GM21619 (cell line): ENCODE data around the gene LHPP.
"Not testable (repeated sequence)": the region's sequence is repeated elsewhere in the genome, so short reads cannot be mapped to it uniquely, and the experiment has no call there.

Experiments used
- ATAC-seq: cut with Tn5 transposase; IDR thresholded peaks from one replicate; pipeline ENCODE4 v1.9.1; 2021; ENCODE audit not compliant: unreplicated experiment

Gene LHPP

GRCh38 chr10:124569623-124570470 is 108.2 kb downstream of the LHPP start:
- no peak for ATAC-seq

DNA sequence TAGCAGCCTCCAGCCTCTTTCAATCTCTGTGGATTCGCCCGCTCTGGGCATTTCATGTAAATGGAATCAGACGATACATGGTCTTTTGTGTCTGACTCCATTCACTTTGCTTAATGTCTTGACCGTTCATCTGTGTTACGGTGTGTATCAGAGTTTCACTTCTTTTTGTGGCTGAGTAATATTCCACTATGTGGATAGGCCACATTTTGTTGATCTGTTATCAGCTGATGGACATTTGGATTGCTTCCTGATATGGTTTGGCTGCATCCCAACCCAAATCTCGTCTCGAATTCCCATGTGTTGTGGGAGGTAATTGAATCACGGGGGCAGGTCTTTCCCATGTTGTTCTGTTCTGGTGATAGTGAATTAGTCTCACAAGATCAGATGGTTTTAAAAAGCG is 109.0 kb downstream of the LHPP start:
- no peak for ATAC-seq

DNA sequence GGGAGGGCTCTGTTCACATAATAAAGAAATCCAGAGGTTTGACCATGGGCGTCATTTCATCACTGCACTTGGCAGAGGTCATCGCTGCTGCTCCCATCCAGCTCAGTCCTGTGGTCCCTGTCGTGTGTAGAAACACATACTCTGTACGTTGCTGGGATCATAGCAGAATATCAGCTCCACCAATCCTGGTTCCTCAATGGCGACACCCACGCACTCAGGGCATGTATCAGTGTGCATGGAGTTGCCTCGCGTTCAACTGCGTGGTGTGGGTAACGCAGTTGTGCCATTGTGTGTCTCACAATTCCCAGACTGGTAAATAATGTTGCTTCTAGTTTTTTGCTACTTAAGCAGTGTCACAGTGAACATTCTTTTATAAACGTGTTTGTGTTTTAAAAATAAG is 111.1 kb downstream of the LHPP start:
- ATAC-seq: no peak

- ATAC-seq: no peak
Measured at GRCh38 chr10:124573726-124574455, 112.3 kb downstream of the LHPP start.

DNA sequence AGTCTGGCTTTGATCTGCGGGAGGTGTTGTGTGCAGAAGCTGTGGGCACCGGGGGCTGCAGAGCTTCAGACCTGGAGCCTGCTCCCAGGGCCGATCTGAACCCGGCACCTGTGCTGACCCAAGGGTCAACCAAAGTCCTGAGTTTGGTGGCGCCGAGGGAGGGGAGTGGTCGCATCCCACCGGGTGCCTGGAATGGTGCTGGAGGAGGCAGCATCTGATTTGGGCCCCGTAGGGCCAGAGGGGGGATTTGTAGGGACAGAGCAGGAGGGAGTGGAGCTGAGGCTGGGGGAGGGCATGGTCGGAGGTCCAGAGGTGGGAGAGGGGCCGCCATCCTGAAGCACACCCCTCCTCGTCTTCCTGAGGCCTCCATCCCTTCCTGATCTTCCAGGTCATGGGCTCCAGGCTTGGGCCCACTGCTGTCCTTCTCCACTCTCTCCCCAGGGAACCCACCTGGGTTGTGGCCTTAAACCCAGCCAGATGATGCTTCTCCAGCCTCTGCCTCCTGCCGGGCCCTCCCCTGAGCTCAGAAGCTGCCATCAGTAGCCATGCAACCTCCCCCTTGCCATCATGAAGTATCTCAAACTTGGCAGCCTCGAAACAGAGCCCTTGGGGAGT is 112.9 kb downstream of the LHPP start:
- ATAC-seq: no peak

DNA sequence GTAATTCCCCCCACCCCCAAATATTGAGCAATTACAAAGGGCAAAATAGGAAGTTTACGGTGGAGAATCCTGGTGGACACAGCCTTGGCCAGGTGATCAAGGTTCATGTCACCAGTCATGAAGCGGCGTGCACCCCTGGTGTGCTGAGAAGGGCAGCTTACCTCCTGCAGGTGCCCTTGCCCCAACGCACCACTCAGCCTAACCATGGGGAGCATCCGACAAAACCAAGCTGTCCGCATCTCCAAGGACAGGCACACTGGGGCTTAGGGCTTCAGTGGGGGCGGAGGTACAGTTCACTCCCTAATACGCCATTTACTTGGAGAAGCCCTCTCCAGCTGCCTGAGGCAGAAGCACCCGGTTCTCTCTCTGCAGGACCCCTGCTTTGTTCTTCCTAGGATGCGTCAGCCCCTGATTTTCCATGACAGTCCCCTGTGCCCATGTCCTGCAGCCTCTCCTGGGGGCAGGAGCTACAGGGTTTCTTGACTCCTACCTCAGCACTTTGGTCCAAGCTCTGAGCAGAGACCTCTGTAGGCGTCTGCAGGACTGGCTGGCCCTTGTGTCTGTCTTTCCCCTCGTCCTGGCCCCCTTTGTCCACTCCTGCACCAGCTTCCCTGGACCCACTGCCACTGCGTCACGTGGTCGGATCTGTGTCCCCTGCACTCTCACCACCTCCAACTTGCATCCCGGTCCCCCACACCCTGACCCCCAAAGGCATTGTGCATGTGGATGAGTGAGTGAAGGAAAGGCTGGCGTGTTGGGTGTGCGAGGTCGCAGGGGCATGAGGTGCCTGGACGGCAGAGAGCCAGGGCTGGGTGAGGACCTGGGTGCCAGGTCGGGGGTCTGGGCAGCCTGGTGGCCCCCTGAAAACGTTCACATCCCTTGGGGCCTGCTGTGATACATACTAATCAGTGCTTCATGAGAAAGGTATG is 113.7 kb downstream of the LHPP start:
- ATAC-seq: no peak

GRCh38 chr10:124576526-124577420 is 115.2 kb downstream of the LHPP start:
- ATAC-seq: no peak

DNA sequence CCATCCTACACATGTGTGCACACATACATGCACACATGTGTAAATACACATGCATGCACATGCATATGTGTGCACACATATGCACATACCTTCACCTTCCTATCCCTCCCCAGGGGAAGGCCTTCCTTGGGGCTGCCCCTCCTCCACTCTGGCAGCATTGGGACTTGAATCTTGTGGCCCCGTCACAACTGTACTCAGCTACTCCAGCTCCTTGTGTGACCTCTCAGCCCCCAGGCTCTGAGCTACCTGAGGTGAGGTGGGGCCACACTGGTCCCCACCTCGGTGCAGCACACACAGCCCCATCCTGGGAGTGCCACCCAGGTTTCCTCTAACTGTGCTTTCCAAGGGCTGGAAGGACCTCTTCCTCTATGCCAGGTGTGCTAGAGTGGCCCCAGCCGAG is 116.0 kb downstream of the LHPP start:
- ATAC-seq: no peak

DNA sequence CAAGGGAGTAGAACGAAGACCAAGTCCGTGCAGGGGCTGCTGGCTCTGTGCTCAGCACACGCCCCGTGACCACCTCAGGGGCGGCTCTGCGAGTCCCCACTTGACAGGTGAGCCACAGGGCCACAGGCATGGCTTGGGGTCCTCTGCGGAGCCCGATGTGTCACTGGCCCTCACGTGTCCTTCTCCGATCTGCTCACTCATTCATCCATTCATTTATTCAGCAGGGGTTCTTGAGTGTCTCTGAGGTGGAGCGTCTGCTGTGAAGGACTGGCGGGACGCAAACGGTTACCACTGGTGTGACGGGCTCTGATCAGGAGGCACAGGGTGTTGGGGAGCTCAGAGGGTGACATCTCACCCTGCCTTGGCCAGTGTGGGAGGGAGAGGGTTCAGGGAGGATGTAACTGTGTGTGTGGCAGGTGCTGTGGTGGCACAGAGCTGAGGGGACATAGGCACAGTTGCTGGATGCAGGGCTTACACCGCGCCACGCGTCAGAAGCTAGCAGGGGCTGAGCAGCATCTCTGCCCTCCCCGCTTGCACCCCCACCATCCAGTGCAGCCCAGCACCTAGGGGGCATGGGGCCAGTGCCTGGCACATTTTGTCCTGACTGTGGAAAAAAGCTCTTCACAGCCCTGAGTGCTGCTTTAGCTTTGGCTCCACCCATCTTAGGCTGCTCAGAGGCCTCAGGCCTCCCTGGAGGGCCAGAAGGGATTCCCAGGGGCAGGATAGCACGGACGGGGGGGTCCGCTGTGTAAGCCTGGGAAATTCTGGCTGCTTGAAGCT is 116.8 kb downstream of the LHPP start:
- no peak for ATAC-seq

DNA sequence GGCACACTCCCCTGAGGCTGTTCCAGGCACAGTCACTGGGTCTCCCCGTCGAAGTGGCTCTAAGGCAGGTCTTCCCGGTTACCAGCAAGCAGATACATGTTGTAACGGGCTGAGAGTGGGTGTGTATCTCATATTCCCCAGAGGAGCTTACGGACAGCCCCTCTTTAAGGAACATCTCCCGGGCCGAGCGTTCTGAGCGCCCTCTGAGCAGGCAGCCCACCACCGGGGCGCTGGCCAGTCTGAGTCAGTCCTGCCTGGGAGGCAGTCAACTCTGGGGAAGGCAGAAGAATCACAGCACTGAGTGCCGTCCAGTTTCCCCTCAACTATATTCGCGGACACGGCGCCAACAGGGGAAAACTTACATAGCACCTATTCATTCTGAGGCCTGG is 117.4 kb downstream of the LHPP start:
- ATAC-seq: no peak

GRCh38 chr10:124586142-124586541 is 124.5 kb downstream of the LHPP start:
- no peak for ATAC-seq

DNA sequence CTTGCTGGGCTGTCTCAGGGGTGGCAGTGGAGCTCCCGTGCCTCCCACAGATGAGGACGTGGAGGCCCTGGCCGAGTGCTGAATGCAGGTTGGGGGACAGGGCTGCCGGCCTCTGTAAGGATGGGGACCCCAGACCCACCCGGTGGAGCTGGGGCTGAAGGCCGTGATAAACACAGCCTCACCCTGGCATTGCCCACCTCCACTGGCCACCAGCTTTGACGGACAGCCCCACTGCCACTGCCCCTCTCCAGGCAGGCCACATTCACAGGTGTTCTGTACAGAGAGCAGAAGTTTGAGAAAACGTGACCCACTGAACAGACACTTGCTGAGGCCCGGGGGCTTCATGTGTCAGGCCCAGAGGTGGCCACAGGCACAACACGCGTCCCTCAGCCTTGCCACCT is 126.2 kb downstream of the LHPP start:
- no peak for ATAC-seq

GRCh38 chr10:124588341-124588735 is 126.7 kb downstream of the LHPP start:
- not testable (repeated sequence) for ATAC-seq

DNA sequence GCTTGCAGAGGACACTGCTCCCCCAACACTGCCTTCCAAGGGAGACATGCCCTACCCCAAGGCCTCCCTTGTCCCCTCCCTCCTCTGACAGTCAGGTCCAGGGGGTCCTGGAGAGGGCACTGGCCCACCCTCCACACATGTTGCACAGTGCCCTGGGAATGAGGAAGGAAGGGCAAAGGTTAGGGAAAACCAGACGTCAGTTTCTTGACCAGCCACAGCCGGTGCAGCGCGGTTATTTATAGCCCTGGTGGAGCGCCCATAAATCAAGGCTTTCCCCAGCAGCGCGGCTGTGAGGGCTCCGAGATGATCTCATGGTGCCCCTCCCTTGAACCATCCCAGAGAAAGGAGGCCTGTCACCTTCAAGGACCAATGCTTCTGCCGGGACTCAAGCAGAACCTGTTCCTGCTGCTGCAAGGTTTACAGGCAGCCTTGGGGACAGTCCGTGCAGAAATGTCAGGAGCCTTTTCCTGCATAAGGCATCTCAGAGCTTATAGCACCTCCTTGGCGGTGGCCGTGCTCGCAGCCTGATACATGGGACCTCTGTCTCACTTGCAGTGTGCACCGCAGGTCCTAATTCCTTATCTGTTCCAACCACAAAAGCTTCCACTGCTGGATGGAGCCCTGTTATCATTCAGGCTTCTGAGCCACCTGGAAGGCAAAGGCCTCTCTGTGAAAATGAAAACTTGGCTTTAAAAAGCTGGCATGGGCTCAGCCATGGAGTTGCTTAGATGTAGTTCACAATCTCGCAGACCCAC is 127.3 kb downstream of the LHPP start:
- ATAC-seq: no peak

GRCh38 chr10:124589491-124590041 is 127.9 kb downstream of the LHPP start:
- ATAC-seq: no peak

DNA sequence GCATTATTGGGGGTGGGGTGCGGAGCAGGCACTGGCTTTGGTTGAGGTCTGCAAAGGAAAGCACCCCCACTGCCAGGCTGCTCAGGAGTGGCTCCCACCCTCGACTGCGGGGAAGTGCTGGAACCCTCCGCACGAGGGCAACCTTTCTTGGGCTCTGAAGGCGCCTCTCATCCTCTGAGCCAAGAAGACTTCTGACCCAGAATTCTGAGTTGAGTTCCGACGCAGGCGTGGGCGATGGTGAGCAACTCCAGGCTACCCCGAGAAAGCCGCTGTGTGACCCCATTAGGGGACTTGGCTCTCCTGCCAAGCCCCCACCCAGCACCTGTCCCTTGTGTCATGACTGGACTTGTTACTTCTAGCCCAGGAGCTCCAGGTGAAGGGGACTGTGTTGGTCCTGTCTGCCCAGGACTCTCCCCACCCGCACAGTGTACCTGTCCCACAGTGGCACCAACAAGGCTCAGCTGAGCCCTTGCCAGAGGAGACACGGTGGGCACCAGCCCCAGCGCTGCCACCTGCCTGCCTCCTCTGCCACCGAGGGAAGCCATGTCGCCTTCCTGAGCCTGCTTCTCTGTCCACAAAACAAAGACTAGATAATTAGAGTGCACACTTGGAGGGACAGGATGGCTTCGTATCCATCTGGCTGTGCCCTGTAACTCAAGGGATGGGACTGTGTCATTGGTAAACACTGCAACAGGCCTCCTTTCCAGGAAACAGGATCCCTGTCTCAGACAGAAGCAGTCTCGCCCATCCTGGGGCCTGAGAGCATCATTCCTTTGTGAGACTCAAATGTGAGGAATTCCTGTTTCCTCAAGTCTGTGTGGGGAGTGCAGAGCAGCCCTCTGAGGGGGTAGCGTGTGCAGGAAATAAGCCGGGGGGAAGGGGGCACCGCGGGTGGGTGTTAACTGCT is 128.8 kb downstream of the LHPP start:
- no peak for ATAC-seq

DNA sequence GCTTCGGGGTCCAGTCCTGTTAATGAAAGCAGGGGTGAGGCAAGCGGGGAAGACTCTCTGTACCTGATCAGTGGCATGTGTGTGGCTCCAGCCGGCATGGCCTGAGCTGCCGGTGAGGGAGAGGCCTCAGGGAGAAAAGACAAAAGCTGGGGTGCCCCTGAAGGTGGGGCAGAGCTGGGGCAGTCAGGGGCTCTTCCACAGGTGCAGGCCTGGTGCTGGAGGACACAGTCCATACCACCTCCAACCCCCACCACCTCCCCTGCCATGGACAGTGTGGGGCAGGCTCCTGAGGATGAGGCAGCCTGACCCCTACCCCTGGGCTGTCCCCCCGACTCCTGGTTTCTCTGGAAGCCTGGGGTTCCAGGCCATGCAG is 129.5 kb downstream of the LHPP start:
- no peak for ATAC-seq
